ENCODE data around the gene RYR1.

DNA sequence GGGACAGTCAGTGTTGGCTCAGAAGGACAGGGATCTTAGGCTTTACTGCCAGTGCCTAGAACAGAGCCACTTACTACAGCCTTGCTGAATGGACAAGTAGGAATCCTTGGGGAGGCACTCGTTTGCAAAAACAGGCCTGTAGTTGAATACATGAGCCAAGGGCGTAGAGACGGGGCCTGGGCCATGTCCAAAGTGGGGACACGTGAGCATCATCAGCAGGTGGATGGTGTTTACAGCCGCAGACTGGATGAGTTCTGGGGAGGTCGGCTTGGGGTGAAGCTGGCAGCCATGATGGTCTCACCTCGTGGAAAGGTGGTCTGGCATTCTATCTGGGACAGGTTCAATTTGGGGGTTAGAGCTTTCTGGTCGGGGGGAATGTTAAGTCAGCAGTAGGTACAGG, 17.5 kb downstream of the RYR1 start:
- TF ChIP-seq, protein P1, sequence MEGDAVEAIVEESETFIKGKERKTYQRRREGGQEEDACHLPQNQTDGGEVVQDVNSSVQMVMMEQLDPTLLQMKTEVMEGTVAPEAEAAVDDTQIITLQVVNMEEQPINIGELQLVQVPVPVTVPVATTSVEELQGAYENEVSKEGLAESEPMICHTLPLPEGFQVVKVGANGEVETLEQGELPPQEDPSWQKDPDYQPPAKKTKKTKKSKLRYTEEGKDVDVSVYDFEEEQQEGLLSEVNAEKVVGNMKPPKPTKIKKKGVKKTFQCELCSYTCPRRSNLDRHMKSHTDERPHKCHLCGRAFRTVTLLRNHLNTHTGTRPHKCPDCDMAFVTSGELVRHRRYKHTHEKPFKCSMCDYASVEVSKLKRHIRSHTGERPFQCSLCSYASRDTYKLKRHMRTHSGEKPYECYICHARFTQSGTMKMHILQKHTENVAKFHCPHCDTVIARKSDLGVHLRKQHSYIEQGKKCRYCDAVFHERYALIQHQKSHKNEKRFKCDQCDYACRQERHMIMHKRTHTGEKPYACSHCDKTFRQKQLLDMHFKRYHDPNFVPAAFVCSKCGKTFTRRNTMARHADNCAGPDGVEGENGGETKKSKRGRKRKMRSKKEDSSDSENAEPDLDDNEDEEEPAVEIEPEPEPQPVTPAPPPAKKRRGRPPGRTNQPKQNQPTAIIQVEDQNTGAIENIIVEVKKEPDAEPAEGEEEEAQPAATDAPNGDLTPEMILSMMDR (conservative IDR thresholded peaks at IDR 0.05; ENCODE audit: low read length) = no peak
- no peak for TF ChIP-seq EZH2phosphoT487 (IDR thresholded peaks at IDR 0.05; ENCODE audit: borderline replicate concordance)

Measured in Loucy (cell line).